HK-2 (cell line): Measurements from ENCODE around the gene NCBP3.
"Not testable (repeated sequence)": the region's sequence is repeated elsewhere in the genome, so short reads cannot be mapped to it uniquely, and the experiment has no call there.

ENCODE experiments used
- DNase-seq: peaks from one replicate; pipeline ENCODE4 v3.0.0-alpha.2; 2018; ENCODE audit not compliant: unreplicated experiment

NCBP3 gene

DNA sequence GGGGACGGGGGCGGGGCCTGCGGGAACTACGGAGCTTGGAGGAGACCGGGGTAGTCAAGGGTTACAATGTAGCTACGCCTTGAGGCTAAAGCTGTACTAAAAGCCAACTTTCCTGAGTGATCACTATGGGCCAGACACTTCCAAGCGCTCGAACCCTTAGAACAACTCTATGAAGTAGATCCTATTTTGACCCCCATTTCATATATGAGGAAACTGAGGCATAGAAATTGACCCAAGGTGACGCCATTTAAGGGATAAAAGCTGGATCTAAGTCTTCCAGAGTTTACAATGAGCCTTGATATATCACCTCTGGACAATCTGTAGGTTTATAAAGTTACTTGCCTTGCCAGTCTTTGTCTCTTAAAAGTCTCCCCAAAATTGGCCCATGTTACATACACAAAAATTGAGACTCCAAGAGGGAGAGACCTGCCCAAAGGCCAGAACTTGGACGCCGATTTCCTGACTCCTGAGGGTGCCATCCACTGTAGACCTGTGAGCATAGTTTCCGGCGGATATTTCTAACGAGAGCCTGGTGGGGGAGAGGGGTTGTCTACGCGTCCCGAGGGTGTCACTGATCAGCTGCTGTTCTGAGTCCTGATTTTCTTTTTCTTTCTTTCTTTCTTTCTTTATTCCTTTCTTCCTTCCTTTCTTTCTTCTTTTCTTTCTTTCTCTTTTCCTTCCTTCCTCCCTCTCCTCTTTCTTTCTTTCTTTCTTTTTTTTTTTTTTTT lies 555 bp upstream of the NCBP3 start:
- no peak for DNase-seq

DNA sequence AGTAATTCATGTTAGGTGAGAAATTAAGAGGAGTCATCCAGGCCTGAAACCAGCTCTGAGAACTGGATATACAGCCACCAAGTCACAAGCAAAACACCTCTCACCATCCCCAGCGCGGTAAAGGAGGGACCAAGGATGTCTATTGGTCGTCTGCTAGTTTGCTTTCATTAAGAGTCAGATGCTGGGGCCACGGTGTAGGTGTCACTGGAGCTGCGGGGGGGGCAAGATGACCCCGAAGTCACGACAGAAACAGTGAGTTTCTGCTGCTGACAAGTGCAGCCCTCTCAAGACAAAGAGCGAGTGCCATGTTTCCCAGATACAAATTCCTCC lies 790 bp downstream of the NCBP3 start:
- no peak for DNase-seq

DNA sequence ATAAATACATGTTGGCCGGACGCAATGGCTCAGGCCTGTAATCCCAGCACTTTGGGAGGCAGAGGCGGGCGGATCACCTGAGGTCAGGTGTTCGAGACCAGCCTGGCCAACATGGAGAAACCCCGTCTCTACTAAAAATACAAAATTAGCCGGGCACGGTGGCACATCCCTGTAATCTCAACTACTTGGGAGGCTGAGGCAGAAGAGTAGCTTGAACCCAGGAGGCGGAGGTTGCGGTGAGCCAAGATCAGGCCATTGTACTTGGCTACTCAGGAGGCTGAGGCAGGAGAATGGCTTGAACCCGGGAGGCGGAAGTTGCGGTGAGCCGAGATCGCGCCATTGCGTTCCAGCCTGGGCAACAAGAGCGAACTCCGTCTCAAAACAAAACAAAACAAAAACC lies 1.5 kb downstream of the NCBP3 start:
- DNase-seq, result not testable (repeated sequence)

DNA sequence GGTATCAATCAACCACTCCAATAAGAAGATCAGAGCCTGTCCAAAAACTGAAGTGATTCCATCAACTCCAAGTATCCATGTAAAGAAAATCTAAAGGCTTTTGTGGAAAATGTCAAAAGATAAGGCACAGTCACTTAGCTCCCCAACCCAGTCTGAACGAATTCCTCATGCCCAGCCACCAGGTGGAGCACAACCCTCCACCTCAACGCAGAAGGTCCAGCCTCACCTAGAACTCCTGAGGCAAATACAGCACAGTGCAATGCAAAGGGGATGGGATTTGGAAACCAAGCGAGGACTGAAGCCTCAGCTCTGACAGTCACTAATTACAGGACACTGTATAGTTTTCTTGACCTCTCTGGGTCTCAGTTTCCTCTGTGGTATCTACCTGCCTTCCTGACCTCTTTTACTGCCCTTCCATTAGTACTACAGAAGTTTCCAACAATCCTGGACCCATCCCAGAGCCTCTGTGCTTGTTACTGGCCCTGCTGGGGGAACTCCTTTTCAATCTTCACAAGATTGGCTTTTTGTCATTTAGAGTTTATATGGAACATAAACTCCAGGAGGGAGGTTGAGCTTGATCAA lies 2.0 kb downstream of the NCBP3 start:
- DNase-seq, result peak; percentile 49

DNA sequence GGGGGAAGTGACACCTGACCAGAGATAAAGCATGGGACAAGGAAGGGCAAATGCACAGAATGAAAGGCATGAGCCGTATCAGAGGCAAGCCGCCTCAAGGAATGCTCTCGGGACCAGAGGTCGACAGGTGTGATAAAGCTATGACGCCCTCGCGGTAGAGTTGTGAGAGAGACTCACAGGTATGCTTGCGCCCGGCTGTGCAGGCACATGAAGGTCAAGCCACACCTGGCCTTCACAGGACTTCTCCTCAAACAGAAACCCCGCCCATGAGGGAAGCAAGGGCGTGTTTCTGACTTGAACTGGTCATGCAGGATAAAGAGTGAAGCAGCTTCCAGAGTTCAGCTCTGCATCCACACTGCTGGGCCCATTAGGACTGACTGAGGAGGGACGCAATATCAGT lies 7.8 kb downstream of the NCBP3 start:
- DNase-seq, result no peak

DNA sequence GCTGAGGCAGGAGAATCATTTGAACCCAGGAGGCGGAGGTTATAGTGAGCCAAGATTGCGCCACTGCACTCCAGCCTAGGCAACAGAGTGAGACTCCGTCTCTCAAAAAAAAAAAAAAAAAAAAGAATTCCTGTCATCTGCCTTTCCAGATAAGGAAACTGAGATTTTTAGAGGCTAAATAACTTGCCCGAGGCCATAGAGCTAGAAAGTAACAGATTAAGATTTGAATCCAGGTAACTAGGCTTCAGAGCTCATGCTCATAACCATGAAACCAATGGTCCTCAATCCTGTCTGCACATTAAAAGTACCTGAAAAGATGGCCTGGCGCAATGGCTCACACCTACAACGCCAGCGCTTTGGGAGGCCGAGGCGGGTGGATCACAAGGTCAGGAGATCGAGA lies 9.5 kb downstream of the NCBP3 start:
- no peak for DNase-seq

DNA sequence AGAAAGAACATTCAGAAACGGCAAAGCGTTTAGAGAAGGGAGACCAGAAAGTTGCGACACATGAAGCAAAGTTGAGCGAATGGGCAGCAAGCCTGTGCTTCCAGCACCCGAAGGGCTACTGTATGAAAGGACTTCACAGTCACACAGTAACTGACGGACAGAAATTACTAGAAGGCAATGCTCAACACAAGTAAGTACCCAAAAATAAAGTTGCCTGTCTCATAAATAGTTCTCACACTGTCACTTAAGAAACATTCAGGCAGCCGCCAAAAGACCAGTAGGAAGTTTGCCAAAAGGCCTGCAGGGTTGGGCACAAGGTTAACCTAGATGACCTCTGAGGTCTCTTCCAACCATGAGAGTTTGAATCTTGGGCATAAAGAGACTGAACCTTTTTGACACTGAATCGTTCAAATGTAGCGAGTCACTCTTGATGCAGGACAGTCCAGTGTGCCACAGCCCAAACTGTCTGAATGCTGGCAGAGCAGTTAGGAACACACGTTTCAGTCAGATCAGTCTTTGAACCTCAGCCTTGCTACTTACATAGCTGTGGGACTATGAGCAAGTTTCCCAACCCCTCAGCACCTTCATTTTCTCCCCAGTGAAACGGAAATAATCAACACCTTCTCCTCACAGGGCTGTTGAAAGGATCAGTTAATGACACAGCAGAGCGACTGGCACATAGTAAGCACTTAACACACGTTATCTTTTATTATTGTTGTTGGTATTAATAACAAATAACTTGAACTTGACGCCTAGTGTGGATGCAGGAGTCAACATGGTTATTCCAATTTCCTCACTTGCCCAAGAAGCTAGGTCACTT lies 10.4 kb downstream of the NCBP3 start:
- DNase-seq, result no peak

DNA sequence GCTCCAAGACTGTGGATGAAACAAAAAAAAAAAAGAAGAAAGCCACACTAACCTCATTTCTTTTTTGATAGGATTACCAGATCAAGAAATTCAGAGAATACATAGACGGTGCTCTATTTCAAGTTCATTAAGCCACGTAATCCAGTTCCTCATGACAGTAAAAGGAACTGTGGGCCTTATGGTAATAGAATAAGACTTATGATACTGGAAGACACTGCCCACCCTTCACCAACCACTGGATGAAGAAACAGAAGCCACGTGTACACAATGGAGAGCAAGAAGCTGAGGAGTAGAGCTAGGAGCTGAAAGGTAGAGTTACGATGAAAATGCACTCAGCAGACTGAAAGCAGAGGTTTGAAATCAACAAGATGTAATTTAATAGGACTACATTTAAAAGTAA lies 11.2 kb downstream of the NCBP3 start:
- no peak for DNase-seq

DNA sequence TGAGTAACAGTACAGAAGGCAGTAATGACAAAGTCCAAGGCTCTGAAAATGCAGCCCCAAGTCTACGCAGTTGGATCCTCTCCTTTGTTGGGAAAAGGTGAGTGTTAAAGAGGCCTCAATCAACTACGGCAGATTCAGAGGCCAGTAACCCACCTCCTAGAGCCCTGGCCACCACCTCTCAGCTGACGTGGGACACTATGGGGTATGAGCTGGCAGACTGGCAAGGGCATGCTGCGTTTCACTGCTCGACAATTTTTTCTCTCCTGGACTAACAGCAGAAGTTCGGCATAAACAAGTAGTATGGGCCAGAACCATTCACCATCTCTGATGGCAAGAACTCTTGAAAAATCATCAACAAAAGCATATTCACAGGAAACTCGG lies 17.2 kb downstream of the NCBP3 start:
- DNase-seq, result no peak

DNA sequence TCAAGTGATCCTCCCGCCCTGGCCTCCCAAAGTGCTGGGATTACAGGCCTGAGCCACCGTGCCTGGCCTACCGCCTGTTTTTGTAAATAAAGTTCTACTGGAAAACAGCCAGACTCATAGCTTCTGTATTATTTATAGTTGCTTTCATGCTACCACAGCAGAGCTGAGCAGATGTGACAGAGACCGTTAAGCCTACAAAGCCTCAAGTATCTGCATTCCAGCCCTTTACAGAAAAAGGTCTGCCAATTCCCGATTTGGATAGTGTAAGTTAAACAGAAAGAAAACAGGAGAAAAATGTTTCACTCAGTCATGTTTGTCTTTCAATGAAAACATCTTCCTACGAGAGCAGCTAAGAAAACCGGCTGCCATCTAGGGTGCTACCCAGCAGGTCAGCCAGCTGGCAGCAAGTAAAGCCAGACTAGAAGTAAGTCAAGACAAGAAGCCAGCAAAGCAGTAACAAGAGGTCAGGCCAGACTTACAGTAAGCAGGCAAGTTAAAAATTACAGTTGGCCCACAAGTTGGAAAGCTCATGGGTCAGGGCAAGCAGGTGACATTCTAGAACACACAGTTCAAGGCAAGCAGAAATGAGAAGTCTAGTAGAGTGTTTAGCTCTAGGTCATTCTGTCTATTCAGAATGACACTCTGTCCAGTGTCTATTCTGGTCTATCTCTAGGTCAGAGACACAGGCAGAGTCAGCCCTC lies 17.7 kb downstream of the NCBP3 start:
- no peak for DNase-seq

DNA sequence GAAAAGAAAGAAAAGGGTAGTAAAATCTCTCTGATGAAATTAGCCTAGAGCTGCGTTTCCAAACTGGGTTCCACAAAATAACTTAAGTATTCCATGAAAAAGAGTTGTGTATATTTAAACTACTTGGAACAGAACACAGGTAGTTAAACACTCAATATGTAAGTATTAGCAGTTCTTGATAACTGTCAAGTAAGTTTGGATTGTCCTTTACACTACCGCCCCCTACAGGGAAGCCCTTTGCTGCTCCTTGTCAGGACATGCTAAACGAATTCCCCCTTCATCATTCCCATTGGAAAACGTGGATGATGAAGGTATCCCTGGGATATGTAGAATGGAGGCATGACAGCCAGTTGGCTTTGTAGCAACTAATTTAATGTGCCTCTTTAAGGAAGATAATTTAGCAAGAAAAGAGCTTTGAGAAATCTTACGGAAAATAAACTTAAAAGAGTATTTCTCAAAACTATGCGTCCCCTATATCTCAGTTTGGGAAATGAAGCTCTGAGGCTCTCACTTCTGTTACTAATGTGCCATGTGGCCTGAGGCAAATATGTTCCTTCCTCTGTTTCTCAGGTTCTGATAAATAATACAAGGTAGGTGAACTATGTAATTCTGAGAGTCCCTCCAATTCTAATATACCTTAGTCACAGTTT lies 18.8 kb downstream of the NCBP3 start:
- peak; percentile 55 for DNase-seq

DNA sequence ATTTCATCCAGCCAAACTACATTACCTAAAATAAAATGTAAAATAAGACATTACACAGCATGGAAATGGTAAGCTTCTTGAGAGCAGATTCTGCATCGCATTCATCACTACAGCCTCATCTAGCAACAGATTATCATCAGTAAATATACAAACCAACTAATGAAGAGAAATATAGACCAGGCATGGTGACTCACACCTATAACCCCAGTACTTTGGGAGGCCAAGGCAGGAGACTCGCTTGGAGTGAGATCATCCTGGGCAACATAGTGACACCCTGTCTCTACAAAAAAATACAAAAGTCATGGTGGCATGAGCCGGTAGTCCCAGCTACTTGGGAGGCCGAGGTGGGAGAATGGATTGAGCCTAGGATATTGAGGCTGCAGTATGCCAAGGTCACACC lies 19.9 kb downstream of the NCBP3 start:
- DNase-seq, result no peak

DNA sequence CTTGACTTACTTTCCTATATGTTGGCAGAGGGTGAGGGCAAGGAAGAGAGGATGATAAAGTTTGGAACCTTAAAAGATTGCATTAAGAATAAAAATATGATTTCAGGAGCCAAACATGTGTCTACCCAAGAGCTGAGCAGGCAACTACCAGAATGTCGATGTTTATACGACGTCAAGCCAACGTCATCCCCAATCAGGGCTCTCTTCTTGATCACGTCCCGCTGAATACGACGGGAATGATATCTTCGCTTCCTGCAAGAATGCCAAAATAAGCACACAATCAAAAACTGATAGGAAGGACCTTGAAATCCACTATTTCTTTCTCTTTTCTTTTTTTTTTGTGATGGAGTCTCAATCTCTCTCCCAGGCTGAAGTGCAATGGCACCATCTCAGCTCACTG lies 24.9 kb downstream of the NCBP3 start:
- DNase-seq, result no peak

DNA sequence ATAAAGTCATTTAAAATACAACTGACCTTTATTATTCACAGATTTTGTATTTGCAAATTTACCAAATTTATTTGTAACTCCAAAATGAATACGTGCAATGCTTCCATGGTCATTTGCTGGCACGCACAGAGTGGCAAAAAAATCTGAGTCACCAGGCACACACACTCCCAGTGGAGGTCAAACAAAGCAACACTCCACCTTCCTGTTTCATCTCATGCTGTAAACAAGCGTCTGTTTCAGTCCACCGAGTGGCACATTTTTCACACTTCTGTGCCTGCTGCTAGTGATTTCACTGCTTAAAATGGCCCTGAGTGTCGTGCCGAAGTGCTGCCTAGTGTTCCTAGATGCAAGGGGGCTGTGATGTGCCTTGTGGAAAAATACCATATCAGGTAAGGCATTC lies 27.3 kb downstream of the NCBP3 start:
- no peak for DNase-seq

DNA sequence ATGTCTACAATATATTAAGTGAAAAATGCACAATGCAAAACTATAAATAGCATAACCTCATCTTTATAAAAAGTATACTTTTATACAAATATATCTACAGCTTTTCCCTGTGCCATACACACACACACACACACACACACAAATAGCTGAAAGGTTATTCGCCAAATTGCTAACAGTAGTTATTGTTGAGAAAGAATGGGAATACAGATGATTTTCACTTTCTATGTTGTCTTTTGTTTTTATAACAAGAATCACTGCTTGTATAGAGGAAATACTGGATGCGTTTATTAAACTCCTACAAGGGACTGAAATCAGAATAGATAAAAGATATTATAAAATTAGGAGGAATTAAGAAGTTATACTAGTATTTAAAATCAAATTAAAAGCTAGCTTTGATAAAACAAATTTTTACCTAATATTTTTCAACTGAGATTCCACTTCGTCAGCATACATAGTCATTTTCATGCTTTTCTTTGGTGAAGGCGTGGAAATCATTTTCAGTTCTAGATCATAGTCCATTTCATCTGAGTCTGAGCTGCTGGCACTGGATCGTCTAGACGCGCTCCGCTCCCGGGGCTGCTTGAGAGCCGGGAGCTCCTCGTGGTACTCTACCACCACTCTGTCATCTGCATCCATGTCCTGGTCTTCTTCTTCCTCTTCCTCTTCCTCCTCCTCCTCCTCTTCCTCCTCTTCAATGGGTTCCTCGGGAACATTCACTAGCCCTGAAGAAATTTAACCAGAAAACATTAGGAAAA lies 28.0 kb downstream of the NCBP3 start:
- no peak for DNase-seq

DNA sequence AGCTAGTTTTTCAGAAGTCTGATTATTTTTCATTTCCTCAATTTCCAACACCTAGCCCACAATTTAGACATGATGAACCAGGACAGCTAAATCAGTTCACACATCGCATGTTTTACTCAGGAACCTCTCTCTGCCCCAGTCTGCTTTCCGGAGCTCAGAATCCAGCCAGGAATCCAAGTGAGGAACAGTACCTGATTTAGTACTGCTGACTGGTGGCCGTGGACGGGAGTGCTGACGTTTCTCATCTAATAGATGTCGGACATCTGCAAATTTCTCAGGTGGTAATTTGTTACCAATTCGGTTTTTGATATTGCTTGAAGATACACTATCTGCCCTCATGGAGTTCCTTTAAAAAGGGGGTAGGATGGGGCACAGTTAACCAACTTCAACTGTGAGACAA lies 30.1 kb downstream of the NCBP3 start:
- no peak for DNase-seq

DNA sequence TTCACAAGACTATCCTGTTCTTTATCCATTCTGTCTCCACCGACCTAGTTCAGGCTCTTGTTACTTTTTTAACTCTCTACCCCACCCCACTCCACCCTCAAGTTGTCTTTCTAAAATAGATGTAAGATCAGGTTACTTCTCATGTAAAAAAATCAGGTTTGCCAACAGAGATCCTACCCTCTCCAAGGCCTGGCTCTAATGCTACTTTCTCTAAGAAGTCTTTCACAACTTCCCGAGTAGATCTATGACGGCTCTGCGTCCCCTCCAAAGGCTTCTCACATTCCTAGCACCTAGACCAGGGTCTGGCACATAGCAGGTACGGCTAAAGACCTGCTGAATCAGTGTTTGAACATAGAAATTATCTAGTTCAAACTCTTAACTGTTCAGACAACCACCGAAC lies 30.9 kb downstream of the NCBP3 start:
- no peak for DNase-seq

DNA sequence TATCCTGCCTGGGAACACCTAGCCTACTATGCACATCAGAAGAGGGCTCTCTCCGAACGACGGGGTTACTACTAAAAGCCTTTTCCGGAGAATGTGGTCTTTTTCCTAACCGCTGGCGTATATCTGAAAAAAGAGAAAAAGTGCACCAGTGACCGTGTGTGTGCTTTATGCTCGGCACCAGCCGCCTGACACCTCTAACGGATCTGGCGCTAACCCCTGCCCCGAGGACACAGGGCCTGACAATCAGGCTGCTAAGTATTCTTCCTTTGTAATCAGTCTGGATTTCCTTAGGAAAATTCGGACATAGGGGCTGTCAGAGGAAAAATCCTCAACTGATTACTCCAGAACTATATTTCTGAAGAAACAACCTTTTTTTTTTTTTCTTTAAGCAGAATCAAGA lies 31.7 kb downstream of the NCBP3 start:
- no peak for DNase-seq

DNA sequence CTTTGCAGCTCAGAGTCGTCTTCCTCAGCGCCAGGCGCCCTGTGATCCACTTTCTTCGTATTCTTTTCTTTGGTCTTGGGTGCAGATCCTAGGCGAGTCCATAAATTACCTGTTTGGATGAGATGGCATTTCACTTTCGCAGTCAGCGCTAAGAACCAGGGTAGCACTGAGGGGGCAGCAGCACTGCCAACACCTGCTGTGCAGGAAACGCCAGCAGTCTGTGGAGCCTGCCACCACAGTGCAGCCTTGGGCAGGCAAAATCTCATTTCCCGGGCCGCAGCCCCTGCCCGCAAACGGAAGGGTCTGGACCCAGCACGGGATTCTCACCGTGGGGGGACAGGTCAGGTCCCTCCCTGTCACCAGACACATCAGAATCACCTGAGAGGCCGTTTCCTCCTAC lies 32.9 kb downstream of the NCBP3 start:
- no peak for DNase-seq

DNA sequence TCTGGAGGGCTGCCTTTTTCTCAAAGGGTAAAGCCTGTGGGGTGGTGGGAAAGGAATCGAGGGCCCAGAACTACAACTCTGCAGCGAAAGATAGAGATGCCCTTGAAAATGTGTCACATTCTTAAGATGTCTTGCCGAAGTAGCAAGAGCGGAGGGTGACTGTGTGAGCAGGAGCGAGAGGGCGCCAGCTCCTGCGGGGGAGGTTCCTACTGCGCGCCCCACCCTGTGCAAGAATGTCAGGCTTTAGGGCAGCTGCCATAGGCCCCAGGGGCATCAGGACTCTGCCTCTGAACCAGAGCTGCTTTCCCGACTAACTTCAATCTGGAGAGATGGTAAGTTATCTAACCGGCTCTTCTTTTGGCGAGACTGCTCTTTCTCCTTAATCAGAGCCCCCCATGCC lies 33.3 kb downstream of the NCBP3 start:
- no peak for DNase-seq

DNA sequence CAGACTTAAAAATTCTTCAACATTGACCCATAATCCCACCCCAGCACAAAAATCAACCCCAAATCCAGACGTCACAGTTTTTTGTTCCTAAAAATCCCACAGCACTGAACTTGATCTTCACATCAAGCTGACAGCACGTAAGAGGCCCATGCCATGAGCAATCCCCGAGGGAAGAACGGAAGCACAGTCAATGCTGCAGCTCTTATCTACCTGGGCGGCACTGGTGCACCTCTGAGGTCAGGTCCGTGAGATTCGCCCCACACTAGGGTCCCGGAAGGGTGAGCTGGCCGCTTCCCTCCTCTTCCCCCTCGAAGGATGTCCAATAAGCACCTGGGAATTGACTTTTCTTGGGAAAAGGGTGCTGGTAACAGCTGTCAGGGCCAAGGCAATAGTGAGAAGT lies 33.8 kb downstream of the NCBP3 start:
- DNase-seq, result no peak
